ENCODE data around the gene ZNF740.

ZNF740 gene

DNA sequence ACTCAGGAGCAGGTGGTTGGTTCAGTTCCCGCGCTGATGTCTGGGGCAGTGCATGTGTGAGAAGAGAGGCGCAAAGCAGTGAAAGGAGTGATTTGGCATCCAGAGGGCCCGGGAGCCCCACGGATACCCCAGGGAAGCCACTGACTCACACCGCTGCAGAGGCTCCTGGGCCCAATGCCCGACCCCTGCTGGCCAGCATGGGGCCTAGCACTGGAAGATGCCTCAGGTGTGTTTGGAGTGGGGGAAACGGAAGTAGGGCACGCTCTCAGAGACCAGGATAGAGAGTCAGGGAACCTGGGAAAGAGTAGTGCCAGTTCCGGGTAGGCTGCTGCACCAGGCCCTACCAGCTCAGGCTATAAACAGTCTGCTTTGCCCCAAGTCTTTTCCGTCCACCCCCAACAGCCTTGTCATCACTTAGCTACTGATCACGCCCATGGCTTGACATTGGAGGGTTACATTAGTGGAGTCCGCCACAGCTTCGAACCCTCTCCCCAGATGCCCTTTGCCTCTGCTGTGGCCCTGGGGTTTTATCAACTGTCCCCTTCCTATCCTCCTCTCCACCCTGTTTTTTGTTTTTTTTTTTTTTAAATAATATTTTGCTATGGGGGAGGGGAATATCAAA is 9.7 kb downstream of the ZNF740 start:
- H3K9me3 Mint-ChIP-seq, result no peaks in the 10 kb centered on the region
- H3K4me3 Mint-ChIP-seq, result no peak overlapping the region
- TF ChIP-seq, protein P1, sequence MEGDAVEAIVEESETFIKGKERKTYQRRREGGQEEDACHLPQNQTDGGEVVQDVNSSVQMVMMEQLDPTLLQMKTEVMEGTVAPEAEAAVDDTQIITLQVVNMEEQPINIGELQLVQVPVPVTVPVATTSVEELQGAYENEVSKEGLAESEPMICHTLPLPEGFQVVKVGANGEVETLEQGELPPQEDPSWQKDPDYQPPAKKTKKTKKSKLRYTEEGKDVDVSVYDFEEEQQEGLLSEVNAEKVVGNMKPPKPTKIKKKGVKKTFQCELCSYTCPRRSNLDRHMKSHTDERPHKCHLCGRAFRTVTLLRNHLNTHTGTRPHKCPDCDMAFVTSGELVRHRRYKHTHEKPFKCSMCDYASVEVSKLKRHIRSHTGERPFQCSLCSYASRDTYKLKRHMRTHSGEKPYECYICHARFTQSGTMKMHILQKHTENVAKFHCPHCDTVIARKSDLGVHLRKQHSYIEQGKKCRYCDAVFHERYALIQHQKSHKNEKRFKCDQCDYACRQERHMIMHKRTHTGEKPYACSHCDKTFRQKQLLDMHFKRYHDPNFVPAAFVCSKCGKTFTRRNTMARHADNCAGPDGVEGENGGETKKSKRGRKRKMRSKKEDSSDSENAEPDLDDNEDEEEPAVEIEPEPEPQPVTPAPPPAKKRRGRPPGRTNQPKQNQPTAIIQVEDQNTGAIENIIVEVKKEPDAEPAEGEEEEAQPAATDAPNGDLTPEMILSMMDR (IDR thresholded peaks at IDR 0.05), result peak; percentile 76
- peak; percentile 59 for DNase-seq
- H3K4me1 Mint-ChIP-seq, result no peaks in the 10 kb centered on the region
- no peak overlapping the region for H3K27ac Mint-ChIP-seq
- no peaks in the 10 kb centered on the region for H3K27me3 Mint-ChIP-seq (ENCODE audit: low read depth, poor library complexity)
- peaks cover 31% of the 10 kb centered on the region for H3K36me3 Mint-ChIP-seq (ENCODE audit: low read depth)

DNA sequence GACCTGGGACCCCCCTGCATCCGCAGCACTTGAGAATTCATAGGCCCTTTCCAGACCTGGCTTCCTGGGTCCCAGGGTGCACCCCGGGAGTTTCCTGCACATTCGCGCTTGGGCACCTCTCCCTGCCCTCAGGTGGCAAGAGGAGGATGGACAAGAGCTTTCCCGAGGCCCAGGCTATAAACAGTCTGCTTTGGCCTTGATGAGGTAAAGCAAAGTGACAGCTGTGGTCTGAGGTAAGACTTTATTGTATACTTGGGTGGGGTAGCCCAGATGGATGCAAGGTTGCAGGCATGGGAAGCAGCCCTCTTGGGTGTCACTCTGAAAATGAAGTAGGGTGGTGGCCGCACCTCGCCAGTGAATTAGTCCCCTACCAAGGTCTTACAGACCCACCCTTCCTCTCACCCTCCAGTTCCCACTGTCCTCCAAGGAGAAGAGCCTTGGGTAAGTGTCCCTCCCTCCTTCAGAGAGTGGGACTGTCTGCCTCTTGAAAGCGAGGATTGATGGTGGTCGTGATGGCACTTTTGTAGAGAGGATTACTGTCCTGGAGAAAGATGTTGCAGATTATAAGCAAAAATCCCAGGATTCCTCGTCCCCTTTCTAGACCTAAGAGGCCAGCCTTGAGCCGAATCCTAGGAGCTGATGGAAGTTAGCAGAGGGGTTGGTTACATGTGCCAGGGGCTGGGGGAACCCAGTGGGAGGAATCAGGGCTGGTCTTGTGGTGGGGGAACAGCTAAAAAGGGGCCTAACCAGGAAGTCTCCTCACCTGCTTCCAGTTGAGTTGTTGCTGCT is 10.8 kb downstream of the ZNF740 start:
- peaks cover 7% of the 10 kb centered on the region for H3K27me3 Mint-ChIP-seq (ENCODE audit: low read depth, poor library complexity)
- H3K27ac Mint-ChIP-seq, result no peak overlapping the region
- H3K4me3 Mint-ChIP-seq, result no peak overlapping the region
- H3K36me3 Mint-ChIP-seq (ENCODE audit: low read depth), result peaks cover 20% of the 10 kb centered on the region
- TF ChIP-seq, protein P1 (IDR thresholded peaks at IDR 0.05), result no peak
- no peaks in the 10 kb centered on the region for H3K4me1 Mint-ChIP-seq
- no peak for DNase-seq
- no peaks in the 10 kb centered on the region for H3K9me3 Mint-ChIP-seq

DNA sequence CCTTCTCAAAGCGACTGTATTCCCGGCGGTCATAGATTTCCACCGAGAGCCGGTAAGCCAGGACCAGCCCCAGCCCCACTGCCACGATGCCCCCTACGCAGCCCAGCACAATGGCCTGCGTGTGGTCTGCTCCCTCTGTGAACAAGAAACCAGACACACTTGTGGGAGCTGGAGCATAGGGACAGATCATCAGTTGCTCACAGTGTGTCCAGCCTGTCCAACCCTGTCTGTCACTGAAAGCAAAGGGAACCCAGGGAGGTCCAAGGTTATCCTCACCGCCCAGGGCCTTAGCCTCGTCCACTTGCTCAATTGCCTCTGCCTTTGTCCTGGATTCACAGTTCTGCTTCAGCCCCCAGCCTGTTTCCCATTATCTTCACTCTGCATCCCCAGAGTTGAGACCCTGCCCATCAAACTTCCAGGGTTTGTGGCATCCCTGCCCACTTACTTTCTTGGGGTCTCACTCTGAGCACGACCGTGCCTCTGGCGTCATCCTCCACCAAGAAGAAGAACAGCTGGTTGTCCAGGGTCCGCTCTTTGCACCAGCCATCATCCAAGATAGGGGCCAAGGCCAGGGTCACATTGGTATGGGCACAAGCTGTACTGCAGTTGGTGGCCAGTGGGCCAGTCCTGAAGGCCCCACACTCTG is 11.5 kb downstream of the ZNF740 start:
- Mint-ChIP-seq H3K9me3 (no peaks in the 10 kb centered on the region), H3K27ac (peak overlapping the region; percentile 93), H3K27me3 (ENCODE audit: low read depth, poor library complexity) (peaks cover 14% of the 10 kb centered on the region), H3K4me3 (no peak overlapping the region), H3K4me1 (no peaks in the 10 kb centered on the region), H3K36me3 (ENCODE audit: low read depth) (peaks cover 13% of the 10 kb centered on the region)
- TF ChIP-seq, protein P1 (IDR thresholded peaks at IDR 0.05), result no peak
- DNase-seq, result no peak

DNA sequence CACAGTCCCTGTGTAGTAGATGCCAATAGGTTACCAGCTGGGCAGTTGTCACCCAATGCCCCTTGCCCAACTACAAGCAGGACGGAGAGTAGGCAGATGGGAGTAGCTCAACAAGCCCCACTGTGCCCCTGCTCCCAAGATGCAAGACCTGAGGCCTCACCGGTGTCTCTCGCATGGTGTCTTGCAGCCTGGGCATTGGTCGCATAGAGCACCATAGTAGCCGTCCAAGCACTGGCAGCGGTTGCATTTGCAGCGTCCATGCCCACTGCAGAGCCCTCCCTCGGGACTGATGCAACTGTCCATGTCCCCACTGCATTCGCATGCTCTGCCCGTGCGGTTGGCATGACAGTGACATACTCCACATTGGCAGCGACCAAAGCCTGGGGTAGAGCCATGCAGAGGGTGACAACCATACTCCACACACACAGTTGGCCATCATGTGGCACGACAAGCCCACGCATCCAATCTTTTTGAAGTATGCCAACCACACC is 12.1 kb downstream of the ZNF740 start:
- H3K36me3 Mint-ChIP-seq (ENCODE audit: low read depth), result peaks cover 7% of the 10 kb centered on the region
- H3K4me3 Mint-ChIP-seq, result no peak overlapping the region
- DNase-seq, result no peak
- H3K27ac Mint-ChIP-seq, result peak overlapping the region; percentile 93
- H3K9me3 Mint-ChIP-seq, result no peaks in the 10 kb centered on the region
- no peaks in the 10 kb centered on the region for H3K4me1 Mint-ChIP-seq
- peaks cover 18% of the 10 kb centered on the region for H3K27me3 Mint-ChIP-seq (ENCODE audit: low read depth, poor library complexity)
- TF ChIP-seq, protein P1 (IDR thresholded peaks at IDR 0.05), result no peak

DNA sequence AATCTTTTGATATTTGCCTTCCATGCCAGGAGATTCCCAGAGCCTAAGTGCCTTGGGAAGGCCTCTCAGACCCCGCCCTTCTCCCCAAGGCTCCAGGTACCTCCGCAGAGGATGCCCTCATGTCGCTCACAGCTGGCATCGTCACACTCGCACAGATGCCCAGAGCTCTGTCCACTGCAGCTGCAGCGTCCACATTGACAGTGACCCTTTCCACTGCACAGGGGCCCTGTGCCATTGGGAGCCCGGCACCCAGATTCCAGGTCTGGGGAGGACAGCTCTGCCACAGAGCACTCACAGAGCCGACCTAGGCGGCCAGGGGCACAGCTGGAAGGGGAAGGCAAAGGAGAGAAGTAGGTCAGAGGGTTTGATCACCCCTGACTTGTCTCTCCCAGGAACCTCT is 12.5 kb downstream of the ZNF740 start:
- Mint-ChIP-seq H3K27me3 (ENCODE audit: low read depth, poor library complexity) (peaks cover 22% of the 10 kb centered on the region), H3K4me3 (no peak overlapping the region)

More for the DNA sequence above, 12.5 kb downstream of the ZNF740 start:
- H3K36me3 Mint-ChIP-seq (ENCODE audit: low read depth), result peaks cover 3% of the 10 kb centered on the region
- peak overlapping the region; percentile 25 for H3K27ac Mint-ChIP-seq
- H3K9me3 Mint-ChIP-seq, result no peaks in the 10 kb centered on the region
- DNase-seq, result no peak
- TF ChIP-seq, protein P1 (IDR thresholded peaks at IDR 0.05), result no peak
- no peaks in the 10 kb centered on the region for H3K4me1 Mint-ChIP-seq
